Hematopoietic multipotent progenitor cell treated with erythropoietin and hydrocortisone succinate and interleukin-3 and kit ligand, for 8 days (in vitro differentiated cells): ENCODE results near the gene GALNT17.
"Not testable (repeated sequence)": the region's sequence is repeated elsewhere in the genome, so short reads cannot be mapped to it uniquely, and the experiment has no call there.

Source experiments
- DNase-seq: peaks from one replicate; pipeline ENCODE4 v3.0.0-alpha.2; 2015

GALNT17 gene

DNA sequence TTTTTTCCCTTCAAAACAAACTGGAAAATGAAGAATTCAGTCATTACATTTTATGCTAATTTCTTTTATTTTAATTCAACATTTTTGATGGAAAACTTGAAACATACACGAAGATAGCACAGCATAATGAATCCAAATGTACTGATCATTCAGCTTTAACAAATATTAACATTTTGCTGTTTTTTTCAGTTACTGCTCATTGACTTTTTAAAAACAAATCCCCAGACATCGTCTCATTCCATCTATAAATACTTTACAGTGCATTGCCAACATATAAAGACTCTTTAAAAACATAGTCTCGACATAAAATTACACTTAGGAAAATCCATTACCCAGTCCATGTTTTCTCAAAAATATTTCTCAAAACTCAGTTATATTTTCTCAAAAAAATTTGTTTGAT, 452.3 kb downstream of the GALNT17 start:
- DNase-seq: no peak

DNA sequence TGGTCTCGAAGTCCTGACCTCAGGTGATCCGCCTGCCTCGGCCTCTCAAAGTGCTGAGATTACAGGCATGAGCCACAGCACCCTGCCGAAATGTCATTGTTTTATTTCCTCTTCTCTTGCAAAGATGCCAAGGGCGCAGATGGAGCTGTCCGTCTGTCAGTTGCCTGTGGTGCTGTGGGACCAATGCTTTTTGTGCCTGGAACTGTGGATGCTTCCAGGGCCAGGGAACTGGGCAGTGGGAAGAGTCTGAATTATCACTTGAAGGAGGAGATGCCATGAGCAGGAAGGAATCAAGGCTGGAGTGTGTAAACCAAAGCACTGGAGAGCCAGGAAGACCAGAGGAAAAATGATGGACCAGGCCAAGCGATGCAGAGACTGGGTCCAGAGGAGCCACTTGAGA, 459.9 kb downstream of the GALNT17 start:
- DNase-seq: no peak

DNA sequence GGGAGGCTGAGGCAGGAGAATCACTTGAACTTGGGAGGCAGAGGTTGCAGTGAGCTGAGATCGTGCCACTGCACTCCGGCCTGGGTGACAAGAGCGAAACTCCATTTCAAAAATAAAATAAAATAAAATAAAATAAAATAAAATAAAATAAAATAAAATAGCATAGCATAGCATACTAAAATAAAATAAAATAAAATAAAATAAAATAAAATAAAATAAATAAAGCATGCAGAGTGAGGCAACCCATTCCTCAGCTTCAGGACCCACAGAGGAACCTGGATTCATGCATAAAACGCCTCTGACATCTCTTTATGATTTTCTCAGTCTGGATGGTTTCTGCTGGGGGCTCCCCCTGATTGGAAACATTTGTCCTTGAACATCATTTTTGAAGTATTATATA, 460.4 kb downstream of the GALNT17 start:
- not testable (repeated sequence) for DNase-seq

DNA sequence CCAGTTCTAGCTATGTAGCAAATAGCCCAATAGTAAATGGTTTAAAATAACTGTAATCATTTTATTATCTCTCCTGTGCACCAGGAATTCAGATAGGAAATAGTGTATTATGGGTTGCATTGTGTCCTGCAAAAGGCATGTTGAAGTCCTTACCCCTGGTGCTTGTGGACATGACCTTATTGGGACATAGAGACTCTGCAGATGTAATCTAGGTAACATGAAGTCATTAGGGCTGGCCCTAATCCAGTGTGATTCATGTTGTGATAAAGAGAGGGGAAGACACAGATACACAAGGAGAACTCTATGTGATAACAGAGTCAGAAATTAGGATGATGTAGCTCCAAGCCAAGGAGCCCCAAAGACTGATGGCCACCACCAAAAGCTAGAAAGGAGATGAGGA, 462.8 kb downstream of the GALNT17 start:
- no peak for DNase-seq

DNA sequence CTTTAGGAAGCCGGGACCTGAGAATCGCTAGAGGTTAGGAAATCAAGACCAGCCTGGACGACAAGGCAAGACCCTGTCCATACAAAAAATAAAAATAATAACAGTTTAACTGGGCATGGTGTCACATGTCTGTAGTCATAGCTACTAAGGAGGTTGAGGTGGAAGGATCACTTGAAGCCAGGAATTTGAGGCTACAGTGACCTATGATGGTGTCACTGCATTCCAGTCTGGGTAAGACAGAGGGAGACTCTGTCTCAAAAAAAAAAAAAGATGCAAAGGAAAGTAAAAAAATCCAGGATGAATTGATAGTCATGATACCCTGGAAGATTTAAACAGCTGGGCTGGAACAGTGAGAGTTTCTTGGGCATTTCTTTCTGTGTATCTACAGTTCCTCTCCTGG, 463.2 kb downstream of the GALNT17 start:
- DNase-seq: no peak

DNA sequence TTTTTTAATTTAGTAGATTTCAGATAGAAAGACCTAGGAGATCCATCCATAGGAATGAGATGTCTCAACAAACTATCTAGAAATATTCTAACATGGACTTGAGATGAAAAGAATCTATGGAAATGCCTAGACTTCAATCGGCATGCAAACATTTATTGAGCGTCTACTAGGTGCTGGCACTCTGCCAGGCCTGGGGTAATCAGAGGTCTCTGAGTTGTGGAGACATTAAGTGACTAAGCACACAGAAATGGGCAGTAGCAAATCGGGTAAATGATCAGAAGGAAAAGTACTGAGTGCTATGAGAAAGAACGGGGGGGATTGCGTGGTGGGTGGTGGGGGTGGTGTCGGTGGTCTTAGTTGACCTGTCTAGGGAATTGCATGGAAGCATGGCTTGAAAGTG, 466.6 kb downstream of the GALNT17 start:
- no peak for DNase-seq

DNA sequence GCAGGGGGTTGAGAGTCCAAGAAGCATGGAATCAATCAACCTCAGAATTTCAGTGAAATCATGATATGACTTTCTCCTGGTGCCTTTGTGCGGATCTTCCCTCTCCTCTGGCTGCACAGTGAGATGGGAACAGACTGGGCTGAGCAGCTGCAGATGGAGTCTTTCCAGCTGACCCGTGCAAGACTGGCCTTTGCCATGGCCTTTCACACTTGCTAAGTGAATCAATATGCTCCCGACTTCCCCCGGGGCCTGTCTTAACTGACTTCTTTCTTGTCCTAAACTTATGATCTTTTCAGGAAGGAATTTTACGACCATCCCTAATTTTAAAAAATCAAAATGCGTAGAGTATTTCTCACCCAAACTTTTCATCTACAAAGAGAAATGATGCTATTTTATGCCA, 469.9 kb downstream of the GALNT17 start:
- no peak for DNase-seq

DNA sequence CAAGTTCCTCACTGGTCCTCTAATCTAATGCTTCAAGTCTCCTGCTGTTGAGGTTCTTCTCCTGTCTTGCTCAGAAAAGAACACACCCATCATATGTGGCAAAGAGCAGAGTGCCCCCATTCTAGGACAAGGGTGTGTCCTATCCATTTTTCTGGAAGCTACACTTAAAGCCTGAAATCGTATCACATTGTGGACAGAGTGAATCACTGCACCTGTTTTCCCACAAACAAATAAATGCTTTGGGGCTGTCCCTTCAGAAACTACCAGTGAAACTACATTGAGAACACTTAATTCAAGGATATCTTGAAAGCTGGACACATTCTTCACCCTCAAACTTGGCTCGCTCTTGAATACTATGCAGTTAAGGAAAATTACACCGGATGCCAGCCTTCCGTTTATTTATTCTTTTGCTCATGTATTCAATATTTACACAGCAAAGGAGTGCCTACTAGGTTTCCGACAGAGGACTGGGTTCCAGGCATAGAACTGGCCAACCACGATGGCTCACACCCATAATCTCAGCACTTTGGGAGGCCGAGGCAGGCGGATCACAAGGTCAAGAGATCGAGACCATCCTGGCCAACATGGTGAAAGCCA, 473.0 kb downstream of the GALNT17 start:
- no peak for DNase-seq

DNA sequence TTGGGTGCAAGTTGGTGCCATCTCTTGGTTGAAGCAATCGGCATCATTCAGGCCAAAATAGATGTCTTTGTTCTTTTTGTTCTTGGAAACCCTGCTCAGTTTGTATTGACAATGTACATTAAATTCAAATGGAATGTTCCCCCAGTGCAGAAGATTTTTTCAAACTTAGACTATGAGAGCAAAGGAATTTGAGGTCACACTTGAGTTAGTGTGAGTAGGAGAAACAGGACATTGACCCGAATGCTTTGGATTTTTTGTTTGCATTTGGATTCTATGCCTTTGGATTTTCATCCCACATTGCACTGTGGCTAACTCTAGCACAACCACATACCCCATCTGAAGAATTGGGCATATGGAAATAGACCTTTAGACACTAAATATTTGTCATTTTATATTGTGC, 480.0 kb downstream of the GALNT17 start:
- no peak for DNase-seq

DNA sequence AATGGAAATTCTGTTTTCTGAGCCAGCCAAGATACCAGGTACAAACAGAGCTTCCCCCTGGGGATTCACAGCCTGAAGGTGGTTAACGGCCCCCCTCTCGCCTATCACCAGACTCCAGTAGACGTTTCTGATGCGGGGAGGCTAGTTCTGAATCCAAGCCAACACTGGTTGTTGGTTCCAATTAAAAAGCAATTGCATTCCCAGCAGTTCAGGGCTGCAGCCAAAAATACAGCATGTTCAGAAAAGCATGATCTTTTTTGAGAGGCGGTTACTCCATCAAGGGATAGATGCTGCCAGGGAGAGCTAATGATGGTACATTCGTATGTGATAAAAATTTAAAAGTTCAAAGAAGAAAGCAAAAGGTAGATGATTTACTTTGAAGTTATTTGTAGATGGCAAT, 481.0 kb downstream of the GALNT17 start:
- DNase-seq: no peak

DNA sequence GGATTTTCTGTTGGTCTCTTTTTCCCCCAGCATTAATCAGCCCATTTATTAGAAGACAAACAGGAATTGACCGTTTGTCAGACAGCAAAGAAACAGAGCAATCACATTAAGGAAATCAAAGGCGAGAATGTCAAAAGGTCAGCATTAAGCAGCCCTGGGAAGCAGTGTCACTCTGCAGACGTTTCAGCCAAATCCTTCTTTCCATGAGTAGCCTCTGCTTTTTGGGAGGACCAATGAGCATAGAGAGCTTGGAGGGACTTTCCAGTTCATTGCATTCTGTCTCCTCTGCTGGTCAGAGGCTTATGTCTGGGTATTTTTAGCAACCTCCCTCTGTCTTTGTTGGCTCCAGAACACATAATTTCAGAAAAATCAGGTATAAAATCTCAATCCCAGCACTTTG, 481.4 kb downstream of the GALNT17 start:
- no peak for DNase-seq

DNA sequence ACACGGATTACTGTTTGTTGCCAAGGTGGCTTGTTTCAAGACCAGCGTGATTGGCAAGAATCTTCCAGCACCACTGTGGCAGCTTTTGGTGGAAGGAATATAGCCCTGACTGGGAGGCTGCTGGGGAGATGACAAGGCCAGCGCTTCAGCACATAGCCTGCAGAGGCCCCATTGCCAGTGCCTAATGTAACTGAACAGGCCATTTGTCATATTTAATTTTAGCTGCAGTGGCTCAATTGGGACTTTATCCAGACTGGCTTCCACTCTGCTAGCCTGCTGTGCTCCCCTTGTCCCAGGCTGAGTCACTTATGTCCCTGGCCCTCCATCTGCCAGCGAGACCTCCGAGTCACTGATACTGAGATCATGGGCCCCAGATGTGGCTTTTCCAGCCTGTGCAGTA, 483.1 kb downstream of the GALNT17 start:
- DNase-seq: no peak

DNA sequence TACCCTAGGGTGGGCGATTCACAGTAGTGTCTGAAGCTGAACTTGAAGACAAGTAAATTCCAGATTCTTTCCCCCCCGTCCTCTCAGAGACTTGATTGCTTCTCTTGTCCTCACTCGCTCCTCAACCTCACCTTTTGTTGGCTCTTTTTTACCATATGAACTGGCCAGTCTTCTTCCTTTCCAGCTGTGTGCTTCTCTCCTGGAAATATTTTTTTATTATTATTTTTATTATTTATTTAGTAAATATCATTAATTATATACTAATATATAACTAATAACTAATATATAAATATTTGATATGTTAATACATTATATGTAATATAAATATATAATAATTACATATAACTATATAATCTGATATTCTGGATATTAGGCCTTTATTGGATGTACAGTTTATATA, 484.3 kb downstream of the GALNT17 start:
- DNase-seq: no peak

DNA sequence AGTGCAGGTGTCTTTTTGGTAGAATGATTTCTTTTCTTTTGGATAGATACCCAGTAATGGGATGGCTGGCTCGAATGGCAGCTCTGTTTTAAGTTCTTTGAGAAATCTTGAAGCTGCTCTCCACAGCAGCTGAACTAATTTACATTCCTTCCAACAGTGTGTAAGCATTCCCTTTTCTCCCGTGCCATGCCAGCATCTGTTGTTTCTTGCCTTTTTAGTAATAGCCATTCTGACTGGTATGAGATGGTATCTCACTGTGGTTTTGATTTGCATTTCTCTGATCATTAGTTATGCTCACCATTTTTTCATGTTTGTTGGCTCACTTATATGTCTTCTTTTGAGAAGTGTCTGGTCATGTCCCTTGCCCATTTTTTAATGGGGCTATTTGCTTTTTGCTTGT, 486.3 kb downstream of the GALNT17 start:
- DNase-seq: no peak

DNA sequence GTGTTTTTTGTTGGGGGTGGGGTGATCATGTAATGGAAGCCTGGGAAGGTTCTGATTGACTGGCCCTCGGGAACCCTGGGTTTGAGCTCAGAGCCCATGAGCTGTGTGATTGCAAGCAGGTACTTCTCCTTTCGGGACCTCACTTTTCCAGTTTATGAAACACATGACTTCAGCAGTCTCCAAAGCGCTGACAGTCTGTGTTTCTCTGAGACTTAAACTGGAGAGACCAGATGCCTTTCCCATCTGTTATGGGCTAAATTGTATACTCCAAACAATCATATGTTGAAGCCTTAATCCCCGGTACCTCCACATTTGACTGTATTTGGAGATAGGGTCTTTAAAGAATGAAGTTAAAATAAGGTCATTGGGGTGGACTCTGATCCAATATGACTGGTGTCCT, 493.6 kb downstream of the GALNT17 start:
- DNase-seq: no peak

DNA sequence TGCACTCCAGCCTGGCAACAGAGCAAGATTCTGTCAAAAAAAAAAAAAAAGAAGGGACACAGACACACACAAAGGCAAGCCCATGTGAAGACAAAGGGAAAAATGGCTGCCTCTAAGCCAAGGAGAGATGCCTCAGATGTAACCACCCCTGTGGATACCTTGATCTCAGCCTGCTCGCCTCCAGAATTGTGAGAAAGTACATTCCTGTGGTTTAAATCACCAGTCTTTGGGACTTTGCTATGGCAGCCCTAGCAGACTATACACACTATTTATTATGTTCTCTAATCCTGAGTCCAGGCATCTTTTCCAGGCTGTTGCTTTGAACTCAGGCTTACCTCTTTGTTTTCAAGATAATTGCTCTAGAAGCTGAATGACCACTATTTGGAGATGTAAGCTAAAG, 494.3 kb downstream of the GALNT17 start:
- no peak for DNase-seq

DNA sequence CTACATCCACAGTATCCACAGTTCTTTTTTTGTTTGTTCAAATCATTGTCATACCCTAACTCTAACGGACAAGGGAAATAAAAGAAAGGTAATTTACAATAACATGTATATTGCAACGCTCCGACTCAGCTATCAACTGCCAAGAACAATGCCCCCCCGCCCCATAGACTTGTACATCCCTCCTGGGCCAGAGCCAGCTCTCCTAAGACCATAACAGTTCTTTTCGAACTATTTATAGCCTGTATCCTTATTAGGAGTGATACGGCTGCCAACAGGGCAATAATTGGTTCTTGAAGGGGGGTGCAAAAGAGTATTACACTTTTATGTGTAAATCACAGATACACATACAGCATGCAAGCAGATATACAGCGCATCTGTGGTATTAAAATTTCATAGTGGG, 495.7 kb downstream of the GALNT17 start:
- DNase-seq: no peak

DNA sequence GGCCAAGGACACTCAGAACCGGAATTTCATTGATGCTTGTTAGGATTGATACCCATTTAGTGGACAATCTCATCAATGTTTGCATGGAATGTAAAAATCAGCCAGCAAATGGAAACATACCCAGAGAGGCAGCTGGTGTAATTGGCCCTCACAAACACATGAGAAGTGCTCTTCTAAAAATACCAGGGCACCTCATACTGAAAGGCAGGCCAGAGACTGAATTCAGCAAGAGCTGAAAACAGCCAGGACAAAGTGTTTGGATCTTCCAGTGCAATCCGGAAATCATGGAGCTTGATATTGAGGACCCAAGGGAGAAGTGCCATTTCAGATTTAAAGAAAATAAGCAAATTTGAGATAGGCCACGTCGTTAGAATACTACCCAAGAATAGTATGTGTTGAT, 498.6 kb downstream of the GALNT17 start:
- DNase-seq: no peak

DNA sequence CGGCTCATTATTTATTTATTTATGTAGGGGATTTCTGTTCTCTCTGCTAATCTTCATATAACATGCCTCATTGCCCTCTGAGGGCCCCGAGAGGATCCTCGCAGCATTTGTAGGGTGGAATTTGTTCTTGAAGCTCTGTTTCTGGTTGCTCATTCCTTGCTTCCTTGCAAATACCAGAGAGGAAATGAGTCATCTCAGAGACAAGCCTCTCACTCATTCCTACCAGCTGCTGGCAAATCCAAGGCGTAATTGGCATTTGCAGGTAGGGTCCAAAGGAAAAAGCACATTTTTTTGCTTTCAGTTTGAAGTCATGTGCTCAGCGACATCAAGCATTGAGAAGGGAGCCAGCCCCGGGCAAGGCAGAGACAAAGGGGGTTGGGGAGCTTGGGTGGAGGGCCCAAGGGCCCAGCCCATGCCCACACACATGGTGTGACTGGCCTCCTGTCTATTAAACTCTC, 501.6 kb downstream of the GALNT17 start:
- no peak for DNase-seq

DNA sequence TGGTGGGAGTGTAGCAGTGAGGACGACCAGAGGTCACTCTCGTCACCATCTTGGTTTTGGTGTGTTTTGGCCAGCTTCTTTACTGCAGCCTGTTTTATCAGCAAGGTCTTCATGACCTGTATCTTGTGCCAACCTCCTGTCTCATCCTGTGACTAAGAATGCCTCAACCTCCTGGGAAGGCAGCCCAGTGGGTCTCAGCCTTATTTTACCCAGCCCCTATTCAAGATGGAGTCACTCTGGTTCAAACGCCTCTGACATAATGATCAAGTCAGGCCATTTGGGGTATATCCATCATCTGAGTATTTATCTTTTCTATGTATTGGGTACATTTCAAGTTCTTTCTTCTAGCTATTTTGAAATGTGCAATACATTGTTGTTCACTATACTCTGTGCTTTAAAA, 503.9 kb downstream of the GALNT17 start:
- DNase-seq: not testable (repeated sequence)

DNA sequence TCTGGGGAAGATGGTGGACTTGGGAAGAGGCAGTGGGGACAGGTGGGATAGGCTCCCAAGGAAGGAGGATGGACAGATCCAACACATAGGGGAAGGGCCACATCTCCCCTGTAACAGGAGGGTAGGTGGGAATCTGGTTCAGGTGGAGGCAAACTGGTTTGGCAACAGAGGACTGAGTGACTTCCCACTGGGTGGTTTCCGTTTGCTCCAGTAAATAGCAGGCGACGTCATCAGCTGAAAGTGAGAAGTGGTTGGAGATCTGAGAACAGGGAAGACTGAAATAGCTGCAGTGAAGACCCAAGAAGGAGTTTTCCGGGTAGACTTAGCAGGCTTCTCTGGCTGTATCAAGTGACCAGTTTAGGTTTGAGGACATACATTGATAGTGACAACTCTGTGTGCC, 504.4 kb downstream of the GALNT17 start:
- no peak for DNase-seq

DNA sequence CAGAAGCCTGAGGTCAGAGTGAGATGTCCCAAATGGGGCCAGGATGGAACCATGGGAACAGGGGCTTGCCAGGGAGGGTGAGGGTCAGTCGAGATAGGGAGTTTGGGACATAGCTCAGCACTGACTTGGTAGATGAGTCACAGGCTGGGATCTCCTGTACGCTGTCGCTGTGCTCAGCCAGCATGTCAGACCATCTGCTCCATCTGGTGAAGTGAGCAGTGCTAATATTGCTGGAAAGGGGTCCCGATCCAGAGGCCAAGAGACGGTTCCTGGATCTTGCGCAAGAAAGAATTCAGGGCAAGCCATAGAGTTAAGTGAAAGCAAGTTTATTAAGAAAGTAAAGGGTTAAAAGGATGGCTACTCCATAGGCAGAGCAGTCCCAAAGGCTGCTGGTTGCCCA, 505.6 kb downstream of the GALNT17 start:
- DNase-seq: no peak

DNA sequence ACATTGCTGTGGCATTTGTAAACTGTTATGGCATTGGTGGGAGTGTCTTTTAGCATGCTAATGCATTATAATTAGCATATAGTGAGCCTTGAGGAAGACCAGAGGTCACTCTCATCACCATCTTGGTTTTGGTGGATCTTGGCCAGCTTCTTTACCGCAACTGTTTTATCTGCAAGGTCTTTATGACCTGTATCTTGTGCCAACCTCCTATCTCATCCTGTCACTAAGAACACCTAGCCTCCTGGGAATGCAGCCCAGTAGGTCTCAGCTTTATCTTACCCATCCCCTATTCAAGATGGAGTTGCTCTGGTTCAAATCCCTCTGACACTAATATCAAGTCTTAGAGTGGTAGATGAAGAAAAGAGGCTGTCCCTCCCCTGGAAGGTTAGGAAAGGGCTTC, 506.2 kb downstream of the GALNT17 start:
- DNase-seq: no peak

DNA sequence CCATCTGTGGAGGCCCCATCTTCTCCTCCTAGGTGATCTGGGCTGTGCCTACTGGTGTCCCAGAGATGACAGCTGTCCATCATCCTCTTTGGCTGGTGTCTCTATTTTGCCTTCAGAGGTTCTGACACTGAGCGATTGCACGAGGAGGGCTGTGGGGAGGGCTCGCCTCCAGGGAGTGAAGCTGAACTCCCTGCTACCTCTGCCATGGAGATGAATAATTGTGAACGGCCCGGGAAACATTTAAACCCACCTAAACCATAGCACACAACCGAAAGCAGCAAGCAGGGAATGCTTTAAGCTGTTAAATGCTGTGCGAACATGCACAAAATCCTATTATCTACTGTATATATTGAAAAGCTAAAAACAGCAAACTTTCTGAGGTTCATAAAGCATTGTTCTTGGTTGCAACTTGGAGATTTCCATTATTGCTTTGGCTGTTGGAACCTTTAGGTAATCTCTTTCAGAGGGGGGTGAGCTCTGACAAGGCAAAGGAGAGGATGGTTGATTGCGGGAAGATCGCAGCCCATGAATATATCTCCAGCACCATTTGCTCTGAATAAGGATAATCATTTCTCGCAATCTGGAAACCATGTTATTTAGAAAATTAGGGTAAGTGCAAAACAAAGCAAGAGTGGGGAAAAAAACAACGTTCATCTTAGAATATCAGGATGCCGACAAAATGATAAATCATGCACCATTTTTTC, 507.6 kb downstream of the GALNT17 start:
- DNase-seq: no peak

DNA sequence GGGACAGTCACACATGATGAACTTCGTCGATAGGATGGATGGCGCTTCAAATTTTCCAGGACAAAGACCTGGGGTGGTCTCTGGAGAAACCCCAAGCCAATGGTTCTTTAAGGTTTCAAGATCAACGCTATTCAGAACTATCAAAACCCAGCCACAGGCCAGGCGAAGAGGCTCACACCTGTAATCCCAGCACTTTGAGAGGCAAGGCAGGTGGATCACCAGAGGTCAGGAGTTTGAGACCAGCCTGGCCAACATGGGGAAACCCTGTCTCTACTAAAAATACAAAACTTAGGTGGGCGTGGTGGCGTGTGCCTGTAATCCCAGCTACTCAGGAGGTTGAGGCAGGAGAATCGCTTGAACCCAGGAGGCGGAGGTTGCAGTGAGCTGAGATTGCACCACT, 511.1 kb downstream of the GALNT17 start:
- not testable (repeated sequence) for DNase-seq
